Type B pancreatic cell (in vitro differentiated cells): ENCODE results near the gene ZNF526. TPM values are rescaled to one million over a fixed set of nuclear protein-coding genes. Genes with fewer than 3 reads are reported as not detected.
A peak's percentile ranks its signal among the peaks of the same experiment; 100 is the strongest.

Experiments used
- DNase-seq: peaks from one replicate; pipeline ENCODE4 v3.0.0; 2021; ENCODE audit warnings: mixed read lengths; ENCODE audit not compliant: unreplicated experiment; ENCODE audit errors: extremely low spot score
- H3K27ac Mint-ChIP-seq: 2 replicates; pipeline ENCODE4 v1.8.0; 2021; ENCODE audit warnings: mild to moderate bottlenecking, mixed read lengths
- H3K27me3 Mint-ChIP-seq: 2 replicates; pipeline ENCODE4 v1.8.0; 2021; ENCODE audit warnings: mixed read lengths
- H3K36me3 Mint-ChIP-seq: 2 replicates; pipeline ENCODE4 v1.8.0; 2021; ENCODE audit warnings: mixed read lengths
- H3K4me1 Mint-ChIP-seq: one replicate; pipeline ENCODE4 v1.8.0; 2021; ENCODE audit warnings: mixed read lengths; ENCODE audit not compliant: unreplicated experiment
- H3K4me3 Mint-ChIP-seq: 2 replicates; pipeline ENCODE4 v1.8.0; 2021; ENCODE audit warnings: mild to moderate bottlenecking, mixed read lengths
- H3K9me3 Mint-ChIP-seq: 2 replicates; pipeline ENCODE4 v1.8.0; 2021; ENCODE audit warnings: mixed read lengths
- CTCF ChIP-seq: fragments of 200-600 bp; sonication (generic); conservative IDR thresholded peaks from 2 replicates; pipeline ENCODE4 v1.5.0; 2021; ENCODE audit warnings: antibody characterized with exemption, mild to moderate bottlenecking
- total RNA-seq: library from RNA; stranded (reverse); gene quantifications from 2 replicates; pipeline ENCODE4 v1.2.1, GENCODE V29; 2021; ENCODE audit warnings: low replicate concordance

Gene ZNF526
- total RNA-seq, 1 donor from 2014 or later, result 18.2 TPM

- no peaks in the 10 kb centered on the region for H3K9me3 Mint-ChIP-seq
- DNase-seq, result no peak
- H3K4me1 Mint-ChIP-seq, result peaks cover 38% of the 10 kb centered on the region
- H3K36me3 Mint-ChIP-seq, result peaks cover 10% of the 10 kb centered on the region
- H3K27me3 Mint-ChIP-seq, result no peaks in the 10 kb centered on the region
- no peak for TF ChIP-seq CTCF
- peak overlapping the region; percentile 83 for H3K27ac Mint-ChIP-seq
- H3K4me3 Mint-ChIP-seq, result peak overlapping the region; percentile 93
These were observed 21.2 kb downstream of the ZNF526 start for GRCh38 chr19:42241279-42241678.

- Mint-ChIP-seq H3K4me1 (peaks cover 46% of the 10 kb centered on the region), H3K4me3 (peak overlapping the region; percentile 93), H3K9me3 (no peaks in the 10 kb centered on the region), H3K27me3 (no peaks in the 10 kb centered on the region), H3K27ac (peak overlapping the region; percentile 83), H3K36me3 (peaks cover 5% of the 10 kb centered on the region)
- no peak for DNase-seq
- no peak for TF ChIP-seq CTCF
These were observed 22.0 kb downstream of the ZNF526 start for GRCh38 chr19:42242069-42242511.

- no peak for TF ChIP-seq CTCF
- DNase-seq, result peak; percentile 98
- Mint-ChIP-seq H3K9me3 (no peaks in the 10 kb centered on the region), H3K4me1 (peaks cover 46% of the 10 kb centered on the region), H3K27me3 (no peaks in the 10 kb centered on the region), H3K36me3 (peaks cover 5% of the 10 kb centered on the region), H3K4me3 (peak within 1 kb of the TSS; percentile 98), H3K27ac (peak within 1 kb of the TSS; percentile 99)
These were observed 22.6 kb downstream of the ZNF526 start, which contains the start of gene GSK3A for GRCh38 chr19:42242512-42243409. Gene GSK3A (minus strand): TSS chr19:42242602. CDS start chr19:42242465, 137 bp downstream.

GRCh38 chr19:42244347-42245220, 24.5 kb downstream of the ZNF526 start:
- H3K9me3 Mint-ChIP-seq, result no peaks in the 10 kb centered on the region

More at GRCh38 chr19:42244347-42245220, 24.5 kb downstream of the ZNF526 start:
- H3K4me1 Mint-ChIP-seq, result peaks cover 45% of the 10 kb centered on the region
- peak; percentile 71 for TF ChIP-seq CTCF
- H3K4me3 Mint-ChIP-seq, result peak overlapping the region; percentile 98
- peak; percentile 93 for DNase-seq
- peak overlapping the region; percentile 99 for H3K27ac Mint-ChIP-seq
- no peaks in the 10 kb centered on the region for H3K36me3 Mint-ChIP-seq
- H3K27me3 Mint-ChIP-seq, result no peaks in the 10 kb centered on the region
